ENCODE measurements around the gene RPN2.

GRCh38 chr20:37273988-37274387 is 94.9 kb downstream of the RPN2 start:
- TF ChIP-seq CTCF (IDR thresholded peaks at IDR 0.05) = no peak
- no peak for TF ChIP-seq POLR2A (IDR thresholded peaks at IDR 0.05)

Measured in upper lobe of left lung (tissue), 4 donors.